Breast epithelium (tissue), 4 donors: ENCODE results near the gene RPRD2. TPM values are rescaled to one million over a fixed set of nuclear protein-coding genes. Genes with fewer than 3 reads are reported as not detected.

Experiments
- DNase-seq, 2 donors: peaks; one replicate each; pipeline ENCODE4 v3.0.0-alpha.2; 2019; ENCODE audit warnings: low spot score in 2 of 2
- H3K27ac ChIP-seq, 2 donors: fragments of 200-600 bp; sonication (generic) in 1 of 2; one replicate each; pipeline ENCODE4 v1.5.1; 2016 to 2019; ENCODE audit warnings: mild to moderate bottlenecking in 1 of 2
- H3K27me3 ChIP-seq, 2 donors: fragments of 200-600 bp; sonication (generic) in 1 of 2; one replicate each; pipeline versions ENCODE4 v1.5.1 to v1.6.0; 2017 to 2019; ENCODE audit warnings: control low read depth in 1 of 2, mild to moderate bottlenecking in 1 of 2
- H3K36me3 ChIP-seq: fragments of 200-600 bp; one replicate; pipeline ENCODE4 v1.5.1; 2019
- H3K4me1 ChIP-seq, 2 donors: fragments of 200-600 bp; sonication (generic); one replicate each; pipeline ENCODE4 v1.5.1; 2016 to 2019; ENCODE audit warnings: control low read depth in 1 of 2
- H3K4me3 ChIP-seq, 3 donors: fragments of 200-600 bp; sonication (generic); 1 replicate in 2 of 3; 2 replicates in 1 of 3; pipeline ENCODE4 v1.5.1; 2016 to 2019; ENCODE audit warnings: mild to moderate bottlenecking in 3 of 3, moderate library complexity in 2 of 3
- H3K9me3 ChIP-seq, 2 donors: fragments of 200-600 bp; sonication (generic) in 1 of 2; one replicate each; pipeline ENCODE4 v1.5.1; 2016 to 2019; ENCODE audit warnings: control low read depth in 1 of 2
- POLR2A ChIP-seq: fragments of 450-650 bp; IDR thresholded peaks from one replicate; pipeline ENCODE4 v1.6.1; 2016; ENCODE audit warnings: antibody characterized with exemption, mild to moderate bottlenecking, moderate library complexity
- POLR2AphosphoS5 ChIP-seq, 3 donors: sonication (generic); formaldehyde crosslinking; IDR thresholded peaks; one replicate each; pipeline ENCODE4 v1.6.1; 2017; ENCODE audit warnings: antibody characterized with exemption in 3 of 3
- intact Hi-C: fragments of 100-400 bp; cut with DNase I; formaldehyde crosslinking; loops from one replicate; pipeline ENCODE4 v1.15.1; 2023; ENCODE audit warnings: low total_unique reads
- total RNA-seq, 3 donors: library from RNA; depleted of rRNA; stranded (reverse); fragments of >200 nt; gene quantifications; one replicate each; pipeline ENCODE4 v1.1.0, GENCODE V29; 2016
- TF ChIP-seq, protein P1 (sequence below), 3 donors: fragments of 450-650 bp; IDR thresholded peaks; one replicate each; pipeline ENCODE4 v1.5.1; 2016 to 2017; ENCODE audit warnings: antibody characterized with exemption in 3 of 3, mild to moderate bottlenecking in 3 of 3, moderate library complexity in 3 of 3

Gene RPRD2
- total RNA-seq, 3 donors from 2014 or later, result 19.4 to 26.5 (median 20.3) TPM

- H3K4me3 ChIP-seq, result no peak overlapping the region
- H3K27me3 ChIP-seq, result no peaks in the 10 kb centered on the region
- H3K4me1 ChIP-seq, result no peaks in the 10 kb centered on the region
- H3K9me3 ChIP-seq, result no peaks in the 10 kb centered on the region
- intact Hi-C loops, result no loop called here
- H3K27ac ChIP-seq, result no peak overlapping the region
- H3K36me3 ChIP-seq, result no peaks in the 10 kb centered on the region
- DNase-seq, result no peak
- TF ChIP-seq, protein P1, sequence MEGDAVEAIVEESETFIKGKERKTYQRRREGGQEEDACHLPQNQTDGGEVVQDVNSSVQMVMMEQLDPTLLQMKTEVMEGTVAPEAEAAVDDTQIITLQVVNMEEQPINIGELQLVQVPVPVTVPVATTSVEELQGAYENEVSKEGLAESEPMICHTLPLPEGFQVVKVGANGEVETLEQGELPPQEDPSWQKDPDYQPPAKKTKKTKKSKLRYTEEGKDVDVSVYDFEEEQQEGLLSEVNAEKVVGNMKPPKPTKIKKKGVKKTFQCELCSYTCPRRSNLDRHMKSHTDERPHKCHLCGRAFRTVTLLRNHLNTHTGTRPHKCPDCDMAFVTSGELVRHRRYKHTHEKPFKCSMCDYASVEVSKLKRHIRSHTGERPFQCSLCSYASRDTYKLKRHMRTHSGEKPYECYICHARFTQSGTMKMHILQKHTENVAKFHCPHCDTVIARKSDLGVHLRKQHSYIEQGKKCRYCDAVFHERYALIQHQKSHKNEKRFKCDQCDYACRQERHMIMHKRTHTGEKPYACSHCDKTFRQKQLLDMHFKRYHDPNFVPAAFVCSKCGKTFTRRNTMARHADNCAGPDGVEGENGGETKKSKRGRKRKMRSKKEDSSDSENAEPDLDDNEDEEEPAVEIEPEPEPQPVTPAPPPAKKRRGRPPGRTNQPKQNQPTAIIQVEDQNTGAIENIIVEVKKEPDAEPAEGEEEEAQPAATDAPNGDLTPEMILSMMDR (IDR thresholded peaks at IDR 0.05), result no peak
- TF ChIP-seq POLR2AphosphoS5 (IDR thresholded peaks at IDR 0.05), result no peak
- TF ChIP-seq POLR2A, result no peak
Measured at GRCh38 chr1:150498342-150498741, 134.4 kb downstream of the RPRD2 start.

DNA sequence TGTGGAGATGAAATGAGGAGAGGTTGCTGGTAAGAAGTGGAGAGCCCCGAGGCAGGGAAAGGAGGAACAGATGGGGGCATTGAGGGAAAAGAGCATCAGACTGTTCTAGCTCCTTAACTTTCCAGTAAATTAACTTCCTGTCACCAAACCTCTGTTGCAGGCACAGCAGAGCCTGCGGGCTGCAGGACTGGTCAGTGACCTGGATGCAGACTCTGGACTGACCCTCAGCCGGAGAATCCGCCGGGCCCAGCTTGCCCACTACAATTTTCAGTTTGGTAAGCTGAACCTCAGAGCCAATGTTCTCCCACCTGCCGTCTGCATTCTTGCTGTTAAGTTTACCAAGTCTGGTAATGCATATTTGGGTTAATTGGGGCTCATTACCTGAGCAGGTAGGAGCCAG is 141.5 kb downstream of the RPRD2 start:
- intact Hi-C loops, result no loop called here
- H3K9me3 ChIP-seq, result no peaks in the 10 kb centered on the region
- no peak for DNase-seq
- no peaks in the 10 kb centered on the region for H3K27me3 ChIP-seq
- H3K4me3 ChIP-seq, result no peak overlapping the region
- no peaks in the 10 kb centered on the region for H3K4me1 ChIP-seq
- no peaks in the 10 kb centered on the region for H3K36me3 ChIP-seq
- H3K27ac ChIP-seq, result no peak overlapping the region
- no peak for TF ChIP-seq POLR2AphosphoS5 (IDR thresholded peaks at IDR 0.05)
- TF ChIP-seq, protein P1 (IDR thresholded peaks at IDR 0.05), result no peak
- TF ChIP-seq POLR2A, result no peak

DNA sequence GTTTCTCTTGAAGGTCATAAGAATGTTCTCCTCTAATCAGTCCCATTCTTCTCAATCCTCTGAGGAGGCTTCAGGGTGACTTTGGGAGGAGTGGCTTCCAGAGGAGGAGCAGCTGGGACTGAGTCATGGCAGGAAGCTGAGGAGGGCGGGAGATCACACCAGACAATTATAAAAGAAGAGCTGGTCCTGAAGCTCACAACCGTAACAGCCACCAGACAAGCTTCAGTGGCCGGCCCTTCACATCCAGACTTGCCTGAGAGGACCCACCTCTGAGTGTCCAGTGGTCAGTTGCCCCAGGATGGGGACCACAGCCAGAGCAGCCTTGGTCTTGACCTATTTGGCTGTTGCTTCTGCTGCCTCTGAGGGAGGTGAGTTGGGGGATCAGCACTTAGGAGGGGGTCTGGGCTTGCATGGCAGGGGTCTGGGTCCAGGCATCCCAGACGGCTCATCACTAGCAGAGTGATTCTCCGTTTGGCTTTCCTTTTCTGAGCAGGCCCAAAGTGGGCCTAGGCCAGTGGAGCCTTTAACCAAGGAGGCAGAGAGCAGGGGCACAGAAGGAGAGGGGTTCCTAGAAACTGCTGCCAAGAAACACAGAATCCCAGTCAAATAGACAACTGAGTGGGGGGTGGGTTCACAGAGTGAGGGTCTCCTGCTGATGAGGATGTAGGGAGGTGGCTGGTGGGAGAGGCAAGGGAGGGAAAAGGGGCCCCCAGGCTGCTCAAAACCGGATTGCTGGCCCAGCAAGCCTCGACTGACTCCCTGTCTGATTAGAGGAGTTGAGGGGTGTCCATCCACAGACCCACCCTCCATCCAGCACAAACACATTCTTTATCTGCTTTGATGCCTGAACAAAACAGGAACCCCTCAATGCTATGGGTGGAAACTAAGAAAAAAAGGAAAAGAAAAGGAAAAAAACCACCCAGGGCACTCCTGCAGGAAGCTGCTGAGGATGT is 144.2 kb downstream of the RPRD2 start, which contains the start of gene ECM1:
Gene ECM1, plus strand, starts transcription at position 198 of the 953 bp plus-strand sequence. Its CDS starts 101 bp downstream, at position 299.
- intact Hi-C loops, result no loop called here
- no peaks in the 10 kb centered on the region for H3K9me3 ChIP-seq
- no peak for TF ChIP-seq POLR2AphosphoS5 (IDR thresholded peaks at IDR 0.05)
- no peaks in the 10 kb centered on the region for H3K27me3 ChIP-seq
- DNase-seq, result no peak
- peak within 1 kb of the TSS; percentile 69 to 92 for H3K27ac ChIP-seq
- H3K4me1 ChIP-seq, result no peaks in the 10 kb centered on the region
- H3K36me3 ChIP-seq, result no peaks in the 10 kb centered on the region
- H3K4me3 ChIP-seq, result peak within 1 kb of the TSS; percentile 2 to 55 (median 43)

GRCh38 chr1:150508982-150509381 is 145.0 kb downstream of the RPRD2 start:
- intact Hi-C loops, result no loop called here
- no peaks in the 10 kb centered on the region for H3K36me3 ChIP-seq
- no peak for DNase-seq
- peak overlapping the region; percentile 2 to 55 (median 43) for H3K4me3 ChIP-seq
- TF ChIP-seq, protein P1 (IDR thresholded peaks at IDR 0.05), result no peak
- TF ChIP-seq POLR2AphosphoS5 (IDR thresholded peaks at IDR 0.05) (no peak), POLR2A (no peak)
- no peaks in the 10 kb centered on the region for H3K9me3 ChIP-seq
- H3K27ac ChIP-seq, result peak overlapping the region in 1 of 2 donors; percentile 38
- H3K4me1 ChIP-seq, result no peaks in the 10 kb centered on the region
- no peaks in the 10 kb centered on the region for H3K27me3 ChIP-seq

GRCh38 chr1:150511551-150511950 is 147.6 kb downstream of the RPRD2 start:
- DNase-seq, result no peak

More at GRCh38 chr1:150511551-150511950, 147.6 kb downstream of the RPRD2 start:
- Histone ChIP-seq H3K27ac (no peak overlapping the region), H3K9me3 (no peaks in the 10 kb centered on the region), H3K4me3 (no peak overlapping the region), H3K36me3 (no peaks in the 10 kb centered on the region), H3K4me1 (no peaks in the 10 kb centered on the region), H3K27me3 (no peaks in the 10 kb centered on the region)
- no peak for TF ChIP-seq POLR2AphosphoS5 (IDR thresholded peaks at IDR 0.05)
- TF ChIP-seq, protein P1 (IDR thresholded peaks at IDR 0.05), result no peak
- no peak for TF ChIP-seq POLR2A
- intact Hi-C loops, result no loop called here
